HepG2 (cell line): ENCODE results near the gene IMPG2. TPM values are rescaled to one million over a fixed set of nuclear protein-coding genes. Genes with fewer than 3 reads are reported as not detected.

ENCODE experiments used
- ATAC-seq: fragments of 200-7000 bp; cut with Tn5 transposase; 3 replicates; pipeline ENCODE4 v1.9.1; 2020; ENCODE audit warnings: mild to moderate bottlenecking, moderate library complexity
- BruUV-seq: library from RNA; stranded (reverse); fragments of 400-500 nt; replicated peaks from 2 replicates; lab custom pipeline; 2021; lab: Mats Ljungman, UMichigan
- CTCF ChIA-PET: fragments of 300-600 bp; formaldehyde crosslinking; extraction: SDS; loops from one replicate; lab custom pipeline; 2021; ENCODE audit warnings: low total read pairs, inconsistent platforms, low intra/inter-chr PET ratio; lab: Yijun Ruan, JAX
- POLR2A ChIA-PET: fragments of 350-600 bp; sonication (Branson Sonifier 250); formaldehyde crosslinking; loops from one replicate; lab custom pipeline; 2020; ENCODE audit warnings: antibody characterized with exemption, inconsistent platforms; lab: Yijun Ruan, JAX
- DNase-seq: peaks from one replicate; pipeline ENCODE4 v3.0.0-alpha.2; 2015; ENCODE audit warnings: low spot score
- FAIRE-seq: peaks from 3 replicates; lab custom pipeline; 2011; peaks lifted over from hg19 to GRCh38; lab: Jason Lieb, UNC
- H2AFZ ChIP-seq: one replicate; pipeline ENCODE4 v1.6.1; 2011; ENCODE audit warnings: low read length, inconsistent platforms
- H3K27ac ChIP-seq: fragments of 300-600 bp; 3 replicates; pipeline ENCODE4 v1.8.0; 2011; ENCODE audit warnings: mixed run types, mild to moderate bottlenecking, mixed read lengths, low read length, inconsistent platforms; ENCODE audit not compliant: insufficient read depth; ENCODE audit errors: extremely low read length
- H3K27me3 ChIP-seq, 2 experiments: fragments of 200-600 bp in 1 of 2; 2 replicates in 1 of 2; 3 replicates in 1 of 2; pipeline versions ENCODE4 v1.6.0 to v1.8.0; 2011; ENCODE audit warnings: low read length in 2 of 2, mild to moderate bottlenecking in 2 of 2, moderate library complexity in 2 of 2, inconsistent platforms in 1 of 2; ENCODE audit not compliant: insufficient read depth in 2 of 2, control insufficient read depth in 1 of 2
- H3K36me3 ChIP-seq, 2 experiments: fragments of 200-600 bp in 1 of 2; replicated peaks in 1 of 2; 2 replicates in 1 of 2; 3 replicates in 1 of 2; pipeline versions ENCODE4 v1.5.1 to v1.8.0; 2011; ENCODE audit warnings: low read length in 2 of 2, inconsistent platforms in 1 of 2; ENCODE audit not compliant: insufficient read depth in 2 of 2, control insufficient read depth in 1 of 2
- H3K4me1 ChIP-seq: 2 replicates; pipeline ENCODE4 v1.5.1; 2012; ENCODE audit warnings: low read length, inconsistent platforms; ENCODE audit not compliant: insufficient read depth
- H3K4me2 ChIP-seq: 2 replicates; pipeline ENCODE4 v1.6.0; 2011; ENCODE audit warnings: low read depth, low read length, inconsistent platforms
- H3K4me3 ChIP-seq, 3 experiments: fragments of 200-600 bp in 1 of 3; sonication (generic), shearing (Covaris generic) in 1 of 3; replicated peaks in 1 of 3; 2 replicates each; pipeline ENCODE4 v1.5.1; 2011 to 2016; ENCODE audit warnings: low read length in 3 of 3, inconsistent platforms in 2 of 3, low read depth in 2 of 3, mild to moderate bottlenecking in 2 of 3, control low read depth in 1 of 3, mixed read lengths in 1 of 3; ENCODE audit not compliant: insufficient read depth in 1 of 3
- H3K79me2 ChIP-seq: one replicate; pipeline ENCODE4 v1.6.1; 2011; ENCODE audit warnings: low read length, inconsistent platforms; ENCODE audit not compliant: insufficient read depth
- H3K9ac ChIP-seq: 2 replicates; pipeline ENCODE4 v1.6.0; 2011; ENCODE audit warnings: mild to moderate bottlenecking, low read depth, low read length, inconsistent platforms; ENCODE audit not compliant: insufficient read depth
- H3K9me3 ChIP-seq: 2 replicates; pipeline ENCODE4 v1.5.1; 2012; ENCODE audit warnings: mild to moderate bottlenecking, low read length
- H4K20me1 ChIP-seq: 2 replicates; pipeline ENCODE4 v1.6.0; 2011; ENCODE audit warnings: inconsistent platforms, mild to moderate bottlenecking, low read length, moderate library complexity; ENCODE audit not compliant: insufficient read depth
- BHLHE40 ChIP-seq: IDR thresholded peaks from 2 replicates; pipeline ENCODE4 v1.6.1; 2011; ENCODE audit warnings: low read length, improper control_type of control experiment
- MAFF ChIP-seq: IDR thresholded peaks from 2 replicates; pipeline ENCODE4 v1.6.1; 2011; ENCODE audit warnings: low read depth, low read length, improper control_type of control experiment
- MAFK ChIP-seq, 2 experiments: IDR thresholded peaks in 1 of 2; conservative IDR thresholded peaks in 1 of 2; 2 replicates each; pipeline ENCODE4 v1.6.1; 2011; ENCODE audit warnings: improper control_type of control experiment in 2 of 2, low read length in 2 of 2
- SRF ChIP-seq: IDR thresholded peaks from 2 replicates; pipeline ENCODE4 v1.6.1; 2011; ENCODE audit warnings: mild to moderate bottlenecking, low read depth, low read length, moderate library complexity
- ZNF883 ChIP-seq: sonication (generic); formaldehyde crosslinking; IDR thresholded peaks from 2 replicates; pipeline ENCODE4 v1.5.1; 2020; ENCODE audit warnings: mild to moderate bottlenecking, missing genetic modification reagents; ENCODE audit errors: not compliant biosample characterization
- WGBS: methylation state at CpG from one replicate; pipeline ENCODE4 v1.1.6; 2017; ENCODE audit warnings: low lambda C conversion rate; 5-methylcytosine and 5-hydroxymethylcytosine counted together
- in situ Hi-C: cut with HindIII; loops from 2 replicates; pipeline ENCODE4 v1.10.0; 2017; ENCODE audit warnings: low pct_unique_long_range_greater_than_20kb; ENCODE audit not compliant: extremely low pct_ligation_motif_present
- intact Hi-C: fragments of 100-400 bp; cut with micrococcal nuclease; formaldehyde crosslinking; loops from one replicate; pipeline ENCODE4 v1.10.0; 2022; ENCODE audit not compliant: unreplicated experiment
- polyA plus RNA-seq, 8 experiments: library from polyadenylated mRNA; depleted of rRNA in 3 of 8; stranded (reverse) in 7 of 8; unstranded in 1 of 8; fragments of >200 nt; fragmentation: Illumina TruSeq in 4 of 8; extraction: Trizol in 4 of 8; gene quantifications; 2 replicates each; pipeline versions ENCODE4 v1.2.1 to v1.2.3, GENCODE V29; 2011 to 2016; ENCODE audit warnings: low read depth in 4 of 8, missing spikeins in 1 of 8, mixed read lengths in 1 of 8; ENCODE audit not compliant: insufficient read depth in 1 of 8
- total RNA-seq, 5 experiments: library from RNA; depleted of rRNA; stranded (reverse); fragments of >200 nt; fragmentation: Illumina TruSeq; extraction: Trizol; gene quantifications; 2 replicates each; pipeline ENCODE4 v1.2.3, GENCODE V29; 2016; ENCODE audit warnings: low read depth in 1 of 5
- TF ChIP-seq, protein P1 (sequence below): sonication (generic); formaldehyde crosslinking; IDR thresholded peaks from 2 replicates; pipeline ENCODE4 v1.4.0; 2020; ENCODE audit warnings: missing genetic modification reagents
- TF ChIP-seq, protein P2 (sequence below): sonication (generic); formaldehyde crosslinking; IDR thresholded peaks from 2 replicates; pipeline ENCODE4 v1.9.0; 2021; ENCODE audit warnings: missing genetic modification reagents, mild to moderate bottlenecking, borderline replicate concordance

Gene IMPG2
- total and polyA plus RNA-seq, 2 of the 13 experiments (the other 11 are each of a cell fraction or from before 2014, with no cell fraction given), result 0.02 to 0.03 TPM

DNA sequence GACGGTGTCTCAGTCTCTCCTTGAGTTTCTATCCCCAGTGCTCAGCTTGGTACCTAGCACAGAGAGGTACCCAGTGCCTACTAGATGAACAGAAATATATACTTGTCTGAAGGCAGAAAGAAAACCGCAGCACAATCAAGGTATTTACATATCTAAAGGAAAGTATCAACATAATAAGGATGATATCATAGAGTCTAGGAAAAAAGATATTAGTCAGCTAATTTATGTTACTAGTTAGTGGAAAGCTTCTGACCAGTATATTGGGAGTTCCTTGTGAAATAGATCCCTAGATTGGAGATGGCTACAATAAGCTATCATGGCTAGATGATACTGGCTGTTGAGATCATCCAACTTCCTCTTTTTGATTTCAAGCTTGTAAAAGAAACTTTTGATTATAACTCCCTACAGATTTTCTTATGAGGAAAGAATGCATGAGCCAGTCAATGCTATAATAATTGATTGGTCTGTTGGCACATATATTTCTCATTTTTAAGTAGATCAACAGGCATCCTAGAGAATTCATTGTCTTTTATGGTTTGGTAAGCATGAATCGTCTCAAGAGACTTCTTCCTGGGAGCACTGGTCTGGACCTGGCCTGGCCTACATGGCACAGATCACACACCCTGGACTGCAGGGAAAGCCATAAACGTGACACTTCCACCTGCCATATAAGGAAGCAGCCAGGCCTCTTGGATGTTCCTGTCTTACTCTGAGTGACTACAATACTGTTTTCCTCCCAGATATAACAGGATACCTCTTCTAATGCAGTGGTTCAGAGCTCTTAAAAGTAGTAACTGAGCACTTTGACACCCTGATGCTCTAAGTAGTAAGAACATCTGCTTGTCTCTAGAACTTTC is 60.7 kb downstream of the IMPG2 start:
- no peaks in the 10 kb centered on the region; a peak in 1 of 5 replicates for H3K27me3 ChIP-seq
- POLR2A ChIA-PET, result no interaction called here
- no peak; the same call in 2 of the 3 replicates for ATAC-seq
- no peak for FAIRE-seq
- H3K4me3 ChIP-seq, result no peak overlapping the region
- H3K4me1 ChIP-seq, result no peaks in the 10 kb centered on the region
- no peak overlapping the region for H3K4me2 ChIP-seq
- no peaks in the 10 kb centered on the region for H3K36me3 ChIP-seq
- in situ Hi-C loops, result no loop called here
- no peak overlapping the region for H3K27ac ChIP-seq
- intact Hi-C loops, result no loop called here
- H4K20me1 ChIP-seq, result no peaks in the 10 kb centered on the region
- TF ChIP-seq MAFF, result 0 out of 2 replicates have a peak, but pooled peaks have one; percentile 16
- no peak for TF ChIP-seq ZNF883 (CRISPR knock-in tag)
- TF ChIP-seq BHLHE40, result peak; percentile 39; the same call in 1 of the 2 replicates
- TF ChIP-seq, protein P1, sequence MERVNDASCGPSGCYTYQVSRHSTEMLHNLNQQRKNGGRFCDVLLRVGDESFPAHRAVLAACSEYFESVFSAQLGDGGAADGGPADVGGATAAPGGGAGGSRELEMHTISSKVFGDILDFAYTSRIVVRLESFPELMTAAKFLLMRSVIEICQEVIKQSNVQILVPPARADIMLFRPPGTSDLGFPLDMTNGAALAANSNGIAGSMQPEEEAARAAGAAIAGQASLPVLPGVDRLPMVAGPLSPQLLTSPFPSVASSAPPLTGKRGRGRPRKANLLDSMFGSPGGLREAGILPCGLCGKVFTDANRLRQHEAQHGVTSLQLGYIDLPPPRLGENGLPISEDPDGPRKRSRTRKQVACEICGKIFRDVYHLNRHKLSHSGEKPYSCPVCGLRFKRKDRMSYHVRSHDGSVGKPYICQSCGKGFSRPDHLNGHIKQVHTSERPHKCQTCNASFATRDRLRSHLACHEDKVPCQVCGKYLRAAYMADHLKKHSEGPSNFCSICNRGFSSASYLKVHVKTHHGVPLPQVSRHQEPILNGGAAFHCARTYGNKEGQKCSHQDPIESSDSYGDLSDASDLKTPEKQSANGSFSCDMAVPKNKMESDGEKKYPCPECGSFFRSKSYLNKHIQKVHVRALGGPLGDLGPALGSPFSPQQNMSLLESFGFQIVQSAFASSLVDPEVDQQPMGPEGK, result no peak
- TF ChIP-seq SRF, result 0 out of 2 replicates have a peak, but pooled peaks have one; percentile 38
- TF ChIP-seq MAFK (conservative IDR thresholded peaks at IDR 0.05 in 1 of 2, IDR thresholded peaks at IDR 0.05 in 1 of 2; ENCODE audit: low read length in 2 of 2), result peak in 1 of 2 experiments; percentile 52; a peak in 3 of 4 replicates
- TF ChIP-seq, protein P2, sequence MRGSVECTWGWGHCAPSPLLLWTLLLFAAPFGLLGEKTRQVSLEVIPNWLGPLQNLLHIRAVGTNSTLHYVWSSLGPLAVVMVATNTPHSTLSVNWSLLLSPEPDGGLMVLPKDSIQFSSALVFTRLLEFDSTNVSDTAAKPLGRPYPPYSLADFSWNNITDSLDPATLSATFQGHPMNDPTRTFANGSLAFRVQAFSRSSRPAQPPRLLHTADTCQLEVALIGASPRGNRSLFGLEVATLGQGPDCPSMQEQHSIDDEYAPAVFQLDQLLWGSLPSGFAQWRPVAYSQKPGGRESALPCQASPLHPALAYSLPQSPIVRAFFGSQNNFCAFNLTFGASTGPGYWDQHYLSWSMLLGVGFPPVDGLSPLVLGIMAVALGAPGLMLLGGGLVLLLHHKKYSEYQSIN, result no peak
- H3K79me2 ChIP-seq, result no peaks in the 10 kb centered on the region
- CTCF ChIA-PET, result no interaction called here
- H3K9ac ChIP-seq, result no peak overlapping the region
- no TSS peak for BruUV-seq
- no peak for DNase-seq
- 8% methylated on average over 4 of the region's 4 CpGs for WGBS
- no peak overlapping the region for H2AFZ ChIP-seq
- no peaks in the 10 kb centered on the region for H3K9me3 ChIP-seq
